ENCODE measurements around the gene DIP2C.
"Not testable (repeated sequence)": the region's sequence is repeated elsewhere in the genome, so short reads cannot be mapped to it uniquely, and the experiment has no call there.

DIP2C gene

DNA sequence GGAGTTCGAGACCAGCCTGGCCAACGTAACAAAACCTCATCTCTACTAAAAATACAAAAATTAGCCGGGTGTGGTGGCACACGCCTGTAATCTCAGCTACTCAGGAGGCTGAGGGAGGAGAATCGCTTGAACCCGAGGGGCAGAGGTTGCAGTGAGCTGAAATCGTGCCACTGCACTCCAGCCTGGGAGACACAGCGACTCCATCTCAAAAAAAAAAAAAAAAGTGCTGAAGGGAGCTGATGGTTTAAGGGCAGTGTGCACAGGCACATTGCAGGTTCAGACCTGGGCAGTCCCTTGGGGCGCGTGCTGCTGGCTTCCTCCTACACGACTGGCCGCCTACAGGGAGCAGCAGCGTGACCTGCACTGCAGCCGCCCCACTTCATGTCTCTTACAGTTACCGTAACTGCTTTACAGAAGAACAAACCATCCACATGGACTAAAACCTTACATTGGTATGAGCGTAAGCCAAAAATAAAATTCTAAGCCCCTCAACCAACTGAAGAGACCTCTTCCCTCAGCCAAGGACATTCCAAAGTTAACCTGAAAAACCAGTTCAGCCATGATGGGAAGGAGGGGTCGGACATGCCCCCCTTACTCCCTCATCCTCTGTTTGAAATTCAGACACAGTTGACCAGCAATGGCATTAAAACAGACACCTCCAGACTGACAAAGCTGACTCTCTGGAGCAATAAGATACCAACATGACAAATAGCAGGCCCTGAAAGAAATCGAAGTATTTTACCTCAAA is 292.0 kb downstream of the DIP2C start:
- DNase-seq = no peak

DNA sequence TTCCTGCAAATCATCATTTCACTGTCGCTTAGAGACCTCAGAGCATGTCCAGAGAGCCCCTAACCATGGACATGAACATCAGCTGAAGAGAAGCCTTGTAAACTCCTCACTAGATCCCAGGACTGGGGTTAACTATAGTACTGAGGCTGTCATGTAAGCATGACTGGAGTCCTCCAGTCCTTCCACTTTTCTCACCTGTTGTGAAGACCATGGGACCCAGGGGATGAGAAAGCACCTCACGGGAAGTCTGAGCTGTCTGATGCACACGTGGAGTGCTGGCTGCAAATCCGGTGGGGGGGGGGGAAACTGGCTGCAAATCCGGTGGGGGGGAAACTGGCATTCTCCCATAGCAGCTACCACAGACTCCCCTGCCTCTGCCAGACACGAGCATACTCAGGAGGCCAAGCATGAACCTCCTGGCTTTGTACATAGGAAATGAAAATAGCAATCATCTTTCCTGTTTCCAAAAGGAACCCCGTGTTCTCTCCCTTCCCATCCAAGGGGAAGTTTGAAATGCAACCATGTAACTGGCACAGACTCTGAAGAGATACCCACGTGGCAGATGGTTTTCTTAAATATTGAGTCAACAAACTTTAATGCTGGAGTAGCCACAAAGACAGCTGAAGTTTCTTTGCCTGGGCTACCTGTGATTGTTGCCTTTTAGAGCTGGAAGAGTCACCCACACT is 292.8 kb downstream of the DIP2C start:
- DNase-seq = no peak

DNA sequence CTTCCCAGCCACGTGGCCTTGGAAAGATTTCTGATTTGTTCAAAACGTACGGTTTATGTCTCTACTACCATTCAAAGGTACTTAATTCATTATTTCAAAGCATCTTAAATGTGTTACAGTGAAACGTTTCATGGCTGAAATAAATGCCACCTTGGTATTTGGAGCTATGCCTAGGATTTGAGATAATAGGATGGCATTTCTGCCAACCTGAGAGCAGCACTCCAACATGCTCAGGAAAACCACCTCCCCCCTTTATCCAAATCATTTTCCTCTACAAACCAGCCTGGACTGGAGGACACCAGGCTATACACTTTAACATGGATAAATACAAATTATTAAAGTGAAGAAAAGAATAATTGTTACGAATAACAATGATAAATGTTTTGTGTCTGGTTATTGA is 293.4 kb downstream of the DIP2C start:
- DNase-seq = no peak

DNA sequence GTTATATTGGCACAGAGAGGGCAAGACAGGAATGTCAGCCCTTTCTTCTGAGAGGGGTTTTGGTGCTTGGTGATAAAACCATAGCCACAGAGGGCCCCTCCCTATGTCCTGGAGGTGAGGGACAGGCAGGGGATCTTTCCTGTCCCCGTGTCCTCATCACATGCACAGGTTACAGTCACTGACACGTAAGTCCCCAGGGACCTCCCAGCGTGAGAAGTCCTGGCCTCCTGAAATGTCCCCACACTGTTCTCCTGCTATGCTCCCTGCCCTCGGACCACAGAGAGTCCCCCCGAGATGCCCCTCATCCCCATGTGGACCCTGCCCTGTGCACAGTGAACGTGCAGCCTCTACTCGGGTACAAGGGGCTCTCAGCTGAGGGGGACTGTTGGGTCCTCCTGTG is 293.8 kb downstream of the DIP2C start:
- DNase-seq = no peak

DNA sequence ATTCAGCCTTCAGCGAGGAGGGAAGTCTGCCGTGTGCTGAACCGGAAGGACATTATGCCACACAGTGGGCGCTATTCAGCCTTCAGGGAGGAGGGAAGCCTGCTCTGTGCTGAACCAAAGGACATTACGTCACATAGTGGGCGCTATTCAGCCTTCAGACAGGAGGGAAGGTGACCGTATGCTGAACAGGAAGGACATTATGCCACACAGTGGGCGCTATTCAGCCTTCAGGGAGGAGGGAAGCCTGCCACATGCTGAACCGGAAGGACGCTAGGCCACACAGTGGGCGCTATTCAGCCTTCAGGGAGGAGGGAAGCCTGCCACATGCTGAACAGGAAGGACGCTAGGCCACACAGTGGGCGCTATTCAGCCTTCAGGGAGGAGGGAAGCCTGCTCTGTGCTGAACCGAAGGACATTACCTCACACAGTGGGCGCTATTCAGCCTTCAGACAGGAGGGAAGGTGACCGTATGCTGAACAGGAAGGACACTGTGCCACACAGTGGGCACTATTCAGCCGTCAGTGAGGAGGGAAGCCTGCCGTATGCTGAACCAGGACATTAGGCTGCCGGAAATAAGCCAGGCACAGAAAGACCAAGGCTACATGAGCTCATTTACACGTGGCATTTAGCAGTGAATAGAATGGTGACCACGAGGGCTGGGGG is 294.9 kb downstream of the DIP2C start:
- DNase-seq = not testable (repeated sequence)

DNA sequence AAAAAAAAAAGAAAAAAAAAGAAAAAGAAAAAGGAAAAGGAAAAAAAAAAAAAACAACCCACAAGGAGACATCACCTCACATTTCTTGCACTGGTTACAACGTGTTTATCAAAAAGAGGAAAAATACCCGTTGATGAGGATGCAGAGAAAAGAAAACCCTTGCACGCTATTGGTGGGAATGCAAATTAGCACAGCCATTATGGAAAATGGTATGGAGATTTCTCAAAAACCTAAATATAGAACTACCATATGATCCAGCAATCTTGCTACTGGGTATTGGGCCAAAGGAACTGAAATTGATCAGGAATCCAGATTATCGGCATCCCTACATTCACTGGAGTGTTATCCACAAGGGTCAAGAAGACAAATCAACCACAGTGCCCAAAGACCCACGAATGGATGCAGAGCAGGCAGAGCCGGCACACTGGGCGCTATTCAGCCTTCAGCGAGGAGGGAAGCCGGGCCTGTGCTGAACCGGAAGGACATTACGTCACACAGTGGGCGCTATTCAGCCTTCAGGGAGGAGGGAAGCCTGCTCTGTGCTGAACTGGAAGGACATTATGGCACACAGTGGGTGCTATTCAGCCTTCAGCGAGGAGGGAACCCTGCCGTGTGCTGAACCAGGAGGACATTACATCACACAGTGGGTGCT is 295.6 kb downstream of the DIP2C start:
- DNase-seq = no peak

DNA sequence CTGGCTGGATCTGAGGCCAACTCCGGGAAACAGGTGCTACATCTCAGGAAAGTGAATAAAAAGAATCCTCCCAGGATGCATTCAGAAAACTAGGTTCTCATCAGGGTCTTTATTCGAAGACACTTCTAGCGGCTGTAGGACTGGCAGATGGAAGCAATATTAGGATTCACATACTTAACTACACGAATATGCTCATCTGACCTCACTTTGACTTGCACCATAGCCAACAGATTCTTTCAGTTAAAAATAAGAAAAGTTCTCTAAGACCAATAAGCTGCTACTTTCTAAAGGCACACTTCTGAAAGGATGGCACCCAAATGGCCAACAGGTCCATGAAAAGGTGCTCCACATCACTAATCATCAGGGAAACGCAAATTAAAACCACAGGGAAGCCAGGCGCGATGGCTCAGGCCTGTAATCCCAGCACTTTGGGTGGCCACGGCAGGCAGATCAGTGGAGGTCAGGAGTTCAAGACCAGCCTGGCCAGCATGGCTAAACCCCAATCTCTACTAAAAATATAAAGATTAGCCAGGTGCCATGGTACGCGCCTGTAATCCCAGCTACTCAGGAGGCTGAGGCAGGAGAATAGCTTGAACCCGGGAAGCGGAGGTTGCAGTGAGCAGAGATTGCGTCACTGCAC is 296.2 kb downstream of the DIP2C start:
- DNase-seq = no peak

DNA sequence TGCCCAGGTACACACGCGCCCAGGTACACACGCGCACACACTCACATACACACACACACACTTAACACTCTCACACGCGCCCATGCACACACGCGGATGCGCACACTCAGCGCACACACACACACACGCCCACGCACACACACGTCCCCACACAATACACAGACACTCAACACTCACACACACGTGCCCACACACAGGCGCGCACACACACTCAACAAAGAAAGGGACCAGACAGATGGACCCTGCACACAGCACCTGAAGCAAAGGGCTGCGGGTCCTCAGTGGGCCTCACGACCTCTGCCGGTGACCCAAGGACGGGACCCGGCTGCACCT is 296.8 kb downstream of the DIP2C start:
- no peak for DNase-seq

DNA sequence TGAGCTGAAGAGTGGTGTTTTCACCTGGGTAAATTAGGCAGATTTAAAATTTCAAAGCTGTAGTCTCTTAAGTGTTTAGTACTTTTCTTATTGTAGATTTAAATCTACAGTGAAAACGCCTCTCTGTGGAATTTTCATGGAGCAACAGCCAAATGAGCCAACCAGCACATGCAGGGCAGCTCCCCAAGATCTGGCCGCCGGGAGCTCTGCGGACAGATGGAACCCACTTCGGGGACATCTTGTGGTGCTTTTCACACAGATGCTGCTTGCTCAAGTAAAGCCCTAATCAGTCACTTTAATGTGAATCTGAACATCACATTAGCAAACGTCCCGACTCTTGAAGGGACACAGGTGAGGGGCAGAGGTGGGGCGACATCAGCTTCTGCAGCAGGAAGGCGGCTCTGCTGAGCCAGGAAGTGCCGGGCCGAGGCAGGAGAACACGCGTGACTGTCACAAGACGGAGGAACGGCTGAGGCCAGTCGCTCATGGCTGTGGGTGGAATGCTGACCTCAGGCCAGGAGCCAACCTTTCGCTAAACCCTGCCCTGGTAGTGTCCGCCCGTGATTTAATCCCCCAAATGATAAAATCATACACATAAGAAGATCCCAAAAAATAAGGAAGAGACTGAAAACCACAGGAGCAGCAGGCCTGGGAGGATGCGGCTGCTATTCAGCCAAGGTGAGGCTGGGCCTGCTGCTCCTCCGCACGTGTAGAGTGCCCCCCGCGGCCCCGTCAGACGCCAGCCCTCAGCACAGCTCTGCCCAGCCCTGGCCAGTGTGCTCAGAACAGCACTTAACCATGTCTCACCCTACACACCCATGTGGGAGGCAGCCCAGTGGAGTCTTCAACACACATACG is 297.4 kb downstream of the DIP2C start:
- no peak for DNase-seq

DNA sequence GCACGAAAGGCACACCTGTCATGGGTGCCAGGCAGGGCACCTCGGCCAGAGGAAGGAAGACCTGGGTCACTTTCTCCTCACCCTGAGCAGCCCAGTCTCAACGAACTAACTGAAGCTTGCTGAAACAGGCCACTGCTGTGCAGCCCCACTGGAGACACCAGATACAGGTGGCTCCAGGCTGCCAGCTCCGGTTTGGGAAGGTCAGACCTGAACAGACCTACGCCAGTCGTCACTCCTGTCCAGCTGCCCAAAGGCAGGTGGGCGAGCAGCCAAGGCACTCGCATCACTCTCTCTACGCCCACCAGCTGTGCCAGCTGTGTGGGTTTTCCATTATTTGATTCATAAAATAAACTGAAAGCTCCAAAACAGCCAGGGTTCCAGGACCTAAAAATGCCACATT is 298.2 kb downstream of the DIP2C start:
- DNase-seq = no peak

DNA sequence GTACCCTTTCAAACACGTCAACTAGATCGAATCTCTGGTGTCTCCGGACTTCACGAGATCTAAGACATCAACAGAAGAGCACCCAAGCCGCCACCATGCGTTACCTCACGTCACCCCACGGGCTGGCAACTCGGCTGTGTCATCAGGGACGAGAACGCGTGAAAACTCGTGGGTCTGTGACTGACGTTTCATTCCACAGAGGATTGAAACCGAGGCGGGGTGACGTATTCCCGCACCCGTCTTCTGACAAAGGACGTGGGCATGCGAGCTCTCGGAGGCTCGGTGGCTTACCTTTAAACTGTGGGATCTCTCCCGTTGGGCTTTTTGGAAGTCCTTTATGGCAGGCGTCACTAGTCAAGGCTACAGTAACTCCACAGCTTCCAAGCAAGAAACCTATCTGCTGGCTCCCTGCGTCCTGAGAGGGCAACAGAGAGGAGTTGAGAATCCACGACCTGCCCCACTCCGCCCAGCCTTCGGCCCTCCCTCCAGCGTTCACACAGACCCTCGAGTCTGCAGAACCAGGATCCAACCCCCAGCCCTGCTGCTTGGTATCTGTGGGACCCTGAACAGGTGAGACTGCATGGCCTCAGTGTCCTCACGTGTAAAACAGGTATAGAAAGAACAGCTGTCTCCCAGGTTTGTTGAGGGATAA is 298.9 kb downstream of the DIP2C start:
- no peak for DNase-seq

DNA sequence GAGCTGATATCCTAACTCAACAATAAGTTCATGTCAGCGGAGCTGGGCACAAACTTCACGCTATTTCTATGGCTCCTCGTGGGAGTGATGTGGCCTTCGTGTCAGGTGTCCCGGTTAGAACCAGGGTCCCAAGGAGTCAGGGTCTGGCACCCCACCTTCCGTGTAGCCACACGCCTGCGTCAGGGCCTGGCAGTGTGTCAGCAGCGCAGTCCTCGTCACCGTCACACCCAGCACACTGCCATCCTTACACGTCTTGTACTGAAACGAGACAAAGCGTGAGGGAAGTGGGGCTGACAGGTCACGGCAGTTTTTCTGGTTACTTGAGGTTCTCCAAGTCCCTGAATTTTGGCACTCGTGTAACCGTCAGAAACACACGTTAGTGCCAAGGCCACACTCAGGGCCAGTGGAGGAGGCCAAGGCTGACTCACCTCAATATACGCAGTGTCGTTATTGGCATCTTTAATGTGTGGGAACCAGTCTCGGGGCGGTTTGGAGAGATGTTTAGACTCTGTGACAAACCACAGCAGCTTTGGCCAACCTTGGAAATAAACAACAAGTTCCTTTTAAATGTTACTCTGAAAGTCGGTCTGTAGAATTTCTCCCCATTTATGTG is 299.5 kb downstream of the DIP2C start:
- DNase-seq = no peak

DNA sequence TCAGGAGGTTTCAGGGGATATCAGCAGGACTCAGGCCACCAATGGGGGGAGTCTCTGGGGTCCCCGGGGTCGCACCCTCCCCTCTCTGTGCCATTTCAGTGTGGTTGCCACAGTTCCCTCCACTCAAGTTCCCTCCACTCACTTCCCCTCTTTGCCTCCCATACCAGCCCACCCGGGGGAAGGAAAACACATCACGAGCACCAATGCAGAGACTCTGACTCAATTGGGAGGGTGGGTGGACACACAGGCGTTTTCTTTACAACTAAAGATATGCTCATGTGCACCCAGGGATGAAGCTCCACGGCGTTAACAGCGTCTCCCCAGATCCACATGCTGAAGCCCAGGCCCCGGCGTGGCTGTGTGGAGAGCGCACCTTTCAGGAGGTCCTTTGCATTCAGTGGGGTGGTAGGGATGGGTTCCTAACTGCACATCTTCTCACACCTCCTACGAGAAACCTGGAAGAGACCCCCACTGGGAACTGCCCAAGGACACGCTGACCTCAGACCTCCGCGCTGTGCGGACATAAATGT is 300.1 kb downstream of the DIP2C start:
- no peak for DNase-seq

DNA sequence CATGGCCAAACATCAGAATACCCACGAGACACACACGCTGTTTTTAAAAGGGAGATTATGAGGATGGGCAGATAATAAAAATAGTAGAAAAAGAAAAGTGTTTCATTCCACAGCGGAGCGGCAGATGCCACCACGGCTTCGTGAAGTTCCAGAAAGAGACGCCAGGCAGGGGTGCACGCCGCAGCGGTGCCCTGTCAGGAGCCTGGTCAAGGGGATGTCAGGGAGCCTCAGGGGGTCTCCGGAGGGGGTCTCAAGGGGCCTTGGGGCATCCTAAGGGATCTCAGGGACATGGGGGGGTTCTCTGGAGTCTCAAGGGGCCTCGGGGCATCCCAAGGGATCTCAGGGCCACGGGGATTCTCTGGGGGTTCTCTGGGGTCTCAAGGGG is 300.8 kb downstream of the DIP2C start:
- no peak for DNase-seq

DNA sequence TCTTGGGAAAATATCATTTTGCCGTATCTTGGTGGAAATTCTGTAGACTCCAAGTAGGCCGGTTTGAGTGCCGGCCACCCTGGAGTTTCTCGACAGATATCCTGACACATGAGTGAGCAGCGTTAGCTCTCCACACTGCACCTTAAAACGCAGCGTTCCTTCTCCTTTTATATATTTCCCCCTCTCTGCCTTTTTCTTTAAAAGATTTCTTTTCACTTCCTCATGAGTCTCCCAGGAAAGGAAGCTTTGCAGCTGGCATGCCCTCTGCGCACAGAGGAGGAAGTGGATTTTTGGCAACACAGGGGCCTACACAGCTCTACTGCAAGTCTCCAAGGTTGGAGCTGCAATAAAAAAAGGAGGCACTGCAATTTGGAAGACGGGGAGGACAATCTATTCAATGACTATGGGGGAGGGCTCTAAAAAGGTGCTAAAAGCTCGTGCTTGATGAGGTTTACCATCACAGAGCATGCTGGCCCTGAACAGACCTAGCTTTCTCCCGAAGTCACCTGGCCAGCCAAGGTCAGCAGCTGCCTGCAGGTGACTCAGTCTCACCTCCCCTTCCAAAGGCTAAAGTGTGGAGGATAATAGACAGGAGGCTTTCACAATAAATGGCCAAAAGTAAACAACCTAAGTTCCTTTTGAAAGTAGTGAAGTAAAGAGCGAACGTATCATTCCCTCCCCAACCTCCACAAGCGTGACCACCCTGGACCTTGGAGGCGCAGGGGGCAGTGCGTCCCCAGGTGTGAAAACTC is 301.4 kb downstream of the DIP2C start:
- DNase-seq = no peak

DNA sequence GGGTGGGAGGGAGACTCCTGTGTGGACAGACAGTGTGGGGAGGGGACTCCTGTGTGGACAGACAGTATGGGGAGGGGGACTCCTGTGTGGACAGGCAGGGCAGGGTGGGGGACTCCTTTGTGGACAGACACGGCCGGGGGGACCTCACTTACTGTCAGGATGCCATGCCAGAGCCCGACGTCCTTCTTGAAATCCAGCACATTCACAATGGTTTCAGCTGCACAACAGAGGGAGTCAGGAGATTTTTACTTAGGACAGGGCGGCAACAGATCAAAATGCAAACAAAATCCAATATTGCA is 301.9 kb downstream of the DIP2C start:
- no peak for DNase-seq

DNA sequence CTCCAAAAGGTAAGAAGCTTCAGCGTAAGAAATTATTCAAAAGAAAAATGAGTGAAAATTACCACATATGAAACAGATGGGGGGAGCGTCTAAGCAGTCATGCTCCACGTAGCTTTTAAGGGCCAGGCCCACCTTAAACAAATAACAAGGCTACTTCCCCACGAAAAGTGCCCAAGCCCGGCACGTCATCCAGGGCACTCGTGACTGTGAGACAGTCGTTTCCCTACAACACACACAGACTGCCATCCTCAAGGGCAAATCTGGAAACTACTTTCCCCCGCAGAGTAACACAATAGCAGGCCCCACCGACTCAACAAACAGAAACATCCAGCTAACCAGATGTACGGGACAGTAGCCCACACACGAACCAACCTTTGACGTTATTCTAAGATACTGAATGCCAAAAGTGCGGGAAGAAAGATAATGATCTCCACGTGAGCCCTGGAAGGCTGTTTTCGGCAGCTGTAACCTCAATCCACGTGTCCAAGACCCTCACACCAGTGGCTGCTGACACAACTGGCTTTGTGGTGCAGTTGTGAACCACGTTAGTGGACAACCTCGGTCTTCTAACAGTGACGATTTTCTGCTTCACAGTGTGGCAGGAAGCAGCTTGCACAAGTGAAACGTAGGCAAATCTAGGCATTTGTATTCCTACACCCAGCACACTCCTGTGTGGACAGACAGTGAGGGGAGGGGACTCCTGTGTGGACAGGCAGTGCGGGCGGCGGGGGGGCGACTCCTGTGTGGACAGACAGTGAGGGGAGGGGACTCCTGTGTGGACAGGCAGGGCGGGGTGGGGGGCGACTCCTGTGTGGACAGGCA is 302.5 kb downstream of the DIP2C start:
- no peak for DNase-seq

DNA sequence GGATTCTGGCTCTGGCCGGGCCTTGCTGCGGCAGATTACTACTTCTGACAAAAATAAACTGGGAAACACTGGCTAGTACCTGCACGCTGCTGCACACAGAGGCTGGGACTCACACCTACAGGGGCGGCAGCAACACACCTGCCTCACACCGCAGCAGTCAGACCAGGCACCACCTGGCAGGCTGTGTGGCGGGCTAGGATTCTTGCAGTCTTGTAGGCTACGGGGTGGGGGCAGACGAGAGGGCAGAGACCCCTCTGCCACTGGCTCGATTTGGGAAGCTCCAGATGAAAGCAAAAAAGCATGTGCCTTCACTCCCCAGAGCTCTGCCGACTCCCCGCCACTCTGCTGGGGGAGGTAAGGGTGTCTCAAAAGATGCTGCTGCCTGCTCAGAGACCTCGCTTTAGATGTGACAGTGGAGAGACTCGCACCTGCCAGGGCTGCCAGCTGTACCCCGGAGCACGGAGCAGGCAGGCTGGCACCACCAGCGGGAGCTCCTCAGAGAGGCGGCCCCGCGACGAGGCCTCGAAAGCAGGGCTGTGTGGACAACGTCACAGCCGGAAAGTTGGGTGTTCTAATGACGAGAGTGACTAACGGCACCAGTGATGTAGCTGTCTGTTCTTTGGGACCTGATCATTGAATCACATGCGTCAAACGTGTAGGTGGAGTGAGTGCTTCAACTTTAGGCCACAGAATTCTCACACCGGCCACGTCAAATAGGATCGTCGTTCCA is 303.7 kb downstream of the DIP2C start:
- DNase-seq = no peak

All from NCI-H226 (cell line).